Measurements from ENCODE around the gene MRO. TPM values are rescaled to one million over a fixed set of nuclear protein-coding genes. Genes with fewer than 3 reads are reported as not detected.
A peak's percentile ranks its signal among the peaks of the same experiment; 100 is the strongest.
"Not testable (repeated sequence)": the region's sequence is repeated elsewhere in the genome, so short reads cannot be mapped to it uniquely, and the experiment has no call there.

The MRO gene
- 5.3 TPM for total RNA-seq
- long read RNA-seq, partial matches to known transcripts: 0 of 1 reads
- long read RNA-seq, other reads (novel, unspliced or antisense): 1 of 1 reads

GRCh38 chr18:50819728-50820378 is at the start of gene MRO:
Gene MRO, minus strand, starts transcription at chr18:50820016. Its CDS starts 10,616 bp downstream, at chr18:50809400.
- intact Hi-C loops (cut with DNase I): loop anchor here (5.0 to 10.0 kb wide), 2 partner anchors 57 to 235 kb away; partner anchors contain the start of gene ME2
- ATAC-seq (ENCODE audit: poor library complexity) (peak; percentile 95), DNase-seq (peak; percentile 94)

GRCh38 chr18:50869150-50869549 is 49.3 kb upstream of the MRO start:
- ATAC-seq (ENCODE audit: poor library complexity) (no peak), DNase-seq (no peak)
- intact Hi-C loops (cut with DNase I): no loop called here

- intact Hi-C loops (cut with DNase I): no loop called here
- DNase-seq: no peak
- peak; percentile 86 for ATAC-seq (ENCODE audit: poor library complexity)
Measured at GRCh38 chr18:50866765-50867164, 46.9 kb upstream of the MRO start.

GRCh38 chr18:50863840-50864375 is 44.1 kb upstream of the MRO start:
- ATAC-seq (ENCODE audit: poor library complexity): no peak
- intact Hi-C loops (cut with DNase I): no loop called here
- DNase-seq: no peak

GRCh38 chr18:50862401-50862800 is 42.6 kb upstream of the MRO start:
- DNase-seq (no peak), ATAC-seq (ENCODE audit: poor library complexity) (peak; percentile 42)
- intact Hi-C loops (cut with DNase I): no loop called here

- intact Hi-C loops (cut with DNase I): no loop called here
- peak; percentile 68 for ATAC-seq (ENCODE audit: poor library complexity)
- no peak for DNase-seq
Measured at GRCh38 chr18:50861617-50862016, 41.8 kb upstream of the MRO start.

GRCh38 chr18:50859793-50860555 is 40.2 kb upstream of the MRO start:
- ATAC-seq (ENCODE audit: poor library complexity): no peak
- DNase-seq: no peak
- intact Hi-C loops (cut with DNase I): no loop called here

GRCh38 chr18:50857694-50858093 is 37.9 kb upstream of the MRO start:
- ATAC-seq (ENCODE audit: poor library complexity): no peak
- intact Hi-C loops (cut with DNase I): no loop called here
- DNase-seq: no peak

- ATAC-seq (ENCODE audit: poor library complexity); intact Hi-C loops (cut with DNase I); DNase-seq: not testable (repeated sequence)
Measured at GRCh38 chr18:50857166-50857565, 37.4 kb upstream of the MRO start.

GRCh38 chr18:50855976-50856757 is 36.4 kb upstream of the MRO start:
- no peak for ATAC-seq (ENCODE audit: poor library complexity)
- DNase-seq: no peak
- intact Hi-C loops (cut with DNase I): no loop called here

GRCh38 chr18:50853863-50854271 is 34.1 kb upstream of the MRO start:
- intact Hi-C loops (cut with DNase I): no loop called here
- ATAC-seq (ENCODE audit: poor library complexity): peak; percentile 66
- no peak for DNase-seq

- no peak for ATAC-seq (ENCODE audit: poor library complexity)
- no peak for DNase-seq
- intact Hi-C loops (cut with DNase I): no loop called here
Measured at GRCh38 chr18:50850307-50851065, 30.7 kb upstream of the MRO start.

GRCh38 chr18:50849419-50849821 is 29.6 kb upstream of the MRO start:
- intact Hi-C loops (cut with DNase I): no loop called here
- ATAC-seq (ENCODE audit: poor library complexity): no peak
- DNase-seq: no peak

GRCh38 chr18:50848991-50849390 is 29.2 kb upstream of the MRO start:
- no peak for DNase-seq
- no peak for ATAC-seq (ENCODE audit: poor library complexity)
- intact Hi-C loops (cut with DNase I): no loop called here

GRCh38 chr18:50848061-50848551 is 28.3 kb upstream of the MRO start:
- no peak for DNase-seq
- intact Hi-C loops (cut with DNase I): no loop called here
- peak; percentile 68 for ATAC-seq (ENCODE audit: poor library complexity)

- DNase-seq: no peak
- no peak for ATAC-seq (ENCODE audit: poor library complexity)
- intact Hi-C loops (cut with DNase I): no loop called here
Measured at GRCh38 chr18:50847192-50847591, 27.4 kb upstream of the MRO start.

- DNase-seq (no peak), ATAC-seq (ENCODE audit: poor library complexity) (peak; percentile 34)
- intact Hi-C loops (cut with DNase I): no loop called here
Measured at GRCh38 chr18:50844960-50845359, 25.1 kb upstream of the MRO start.

- ATAC-seq (ENCODE audit: poor library complexity) (no peak), DNase-seq (no peak)
- intact Hi-C loops (cut with DNase I): no loop called here
Measured at GRCh38 chr18:50844554-50844953, 24.7 kb upstream of the MRO start.

Measured in Right ventricle myocardium superior (tissue), 1 donor.